AG20443 (cell line): ENCODE results near the gene OR5M3.

Experiments
- DNase-seq: peaks from one replicate; pipeline ENCODE4 v3.0.0; 2012; ENCODE audit warnings: low spot score, mixed read lengths

Gene OR5M3

DNA sequence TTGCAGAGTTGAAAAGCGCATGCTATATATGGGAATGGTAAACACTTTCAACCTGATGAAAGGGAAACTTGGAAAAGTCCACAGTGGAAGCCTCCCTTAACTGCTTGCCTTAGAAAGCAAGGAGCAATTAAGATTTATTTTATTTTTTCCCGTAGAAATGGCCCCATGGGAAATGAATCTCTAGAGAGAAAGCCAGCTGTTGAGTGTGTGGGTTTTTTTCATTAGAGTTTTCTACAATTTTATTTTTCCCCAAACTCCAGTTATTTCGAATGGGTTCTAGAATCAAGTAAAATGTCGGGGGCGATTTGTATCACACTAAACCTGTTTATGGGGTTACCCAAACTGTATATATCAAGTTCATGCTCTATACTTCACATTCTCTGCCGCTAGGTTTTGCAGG lies at the start of gene OR5M3:
OR5M3 (minus strand) TSS at position 101 of the 400 bp plus-strand sequence. CDS start 2,855 bp downstream, outside the sequence.
- DNase-seq, result no peak

DNA sequence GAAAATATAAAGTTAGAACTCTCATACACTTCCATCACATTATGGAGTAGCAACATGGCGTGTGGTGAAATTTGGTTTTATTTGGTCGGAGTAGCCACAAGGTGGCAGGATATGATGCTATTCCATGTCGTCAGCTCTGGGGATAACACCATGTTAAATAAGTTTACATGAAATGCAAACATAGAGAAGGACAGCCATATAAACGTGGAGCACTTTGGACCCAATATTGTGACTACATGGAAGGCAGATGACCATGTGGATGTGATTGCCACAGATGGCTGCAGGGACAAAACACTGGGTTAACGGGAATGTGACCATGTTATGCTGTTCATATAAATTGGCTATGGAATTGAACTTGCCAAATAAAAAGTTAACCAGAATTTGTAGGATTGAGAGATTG lies 48.9 kb upstream of the OR5M3 start:
- DNase-seq, result no peak

GRCh38 chr11:56513280-56513679 lies 40.1 kb upstream of the OR5M3 start:
- no peak for DNase-seq

- no peak for DNase-seq
Observed at GRCh38 chr11:56509439-56509838, 36.3 kb upstream of the OR5M3 start.

DNA sequence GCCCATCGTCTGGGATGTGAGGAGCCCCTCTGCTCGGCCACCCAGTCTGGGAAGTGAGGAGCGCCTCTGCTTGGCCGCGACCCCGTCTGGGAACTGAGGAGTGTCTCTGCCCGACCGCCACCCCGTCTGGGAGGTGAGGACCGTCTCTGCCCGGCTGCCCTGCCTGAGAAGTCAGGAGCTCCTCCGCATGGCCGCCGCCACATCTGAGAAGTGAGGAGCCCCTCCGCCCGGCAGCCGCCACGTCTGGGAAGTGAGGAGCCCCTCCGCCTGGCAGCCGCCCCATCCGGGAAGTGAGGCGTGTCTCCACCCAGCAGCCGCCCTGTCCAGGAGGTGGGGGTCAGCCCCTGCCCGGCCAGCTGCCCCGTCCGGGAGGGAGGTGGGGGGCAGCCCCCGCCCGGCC lies 23.9 kb upstream of the OR5M3 start:
- DNase-seq, result no peak

DNA sequence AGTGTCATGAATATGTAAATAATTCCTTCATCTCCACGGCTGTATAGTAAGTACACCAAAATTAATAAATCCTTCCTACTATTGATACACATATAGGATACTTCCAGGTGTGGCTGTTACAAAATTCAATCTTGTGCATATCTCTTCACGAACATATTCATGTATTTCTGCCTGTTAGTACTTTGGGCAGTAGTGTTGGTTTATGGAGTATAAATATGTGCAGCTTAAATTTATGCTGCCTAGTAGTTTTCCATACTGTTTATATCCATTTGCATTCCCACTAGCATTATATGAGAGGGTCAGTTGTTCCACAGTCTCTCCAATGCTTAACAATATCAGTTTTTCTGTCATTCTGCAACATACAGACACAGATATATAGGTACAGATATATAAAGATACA lies 22.0 kb upstream of the OR5M3 start:
- DNase-seq, result no peak

DNA sequence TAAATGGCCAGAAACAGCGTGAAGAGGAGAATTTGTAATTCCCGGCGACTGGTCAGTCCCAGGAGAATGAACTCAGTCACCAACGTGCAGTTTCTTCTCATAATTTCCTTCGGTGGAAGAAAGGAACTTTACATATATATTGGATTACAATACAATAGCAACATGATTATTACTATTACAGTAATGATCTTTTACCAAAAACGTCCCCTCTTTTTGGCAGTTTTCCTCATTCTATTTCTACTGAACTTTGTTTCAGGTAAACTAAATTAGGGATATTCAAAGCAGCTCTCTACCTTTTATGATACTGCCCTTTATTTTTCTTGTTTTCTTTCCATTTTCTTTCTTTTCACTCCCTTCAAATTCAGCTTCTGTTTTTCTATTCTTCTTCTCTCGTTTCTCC lies 18.1 kb upstream of the OR5M3 start, which contains the start of gene OR5M8:
OR5M8 (minus strand) TSS at position 101 of the 400 bp plus-strand sequence; CDS start at position 101, 0 bp downstream.
- no peak for DNase-seq

DNA sequence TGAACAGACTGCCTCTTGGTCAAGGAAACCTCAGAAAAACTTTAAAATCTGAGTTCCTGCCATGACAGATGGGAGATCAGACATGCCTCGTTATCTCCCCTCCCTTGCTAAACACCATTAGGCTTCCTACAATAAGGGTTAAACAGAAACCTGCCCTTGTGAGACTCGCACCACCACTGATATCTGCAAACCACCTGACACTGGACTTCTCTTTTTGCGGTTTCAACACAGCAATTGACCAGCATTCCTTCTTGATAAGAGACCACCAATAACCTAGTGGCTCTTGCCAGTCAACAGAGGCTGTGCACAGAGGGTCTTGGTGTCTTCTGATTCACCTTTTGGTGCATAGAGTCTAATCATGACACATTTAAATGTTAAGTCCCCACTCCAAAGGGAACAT lies 13.6 kb upstream of the OR5M3 start:
- no peak for DNase-seq

GRCh38 chr11:56474729-56475235 lies 1.6 kb upstream of the OR5M3 start:
- DNase-seq, result no peak

- no peak for DNase-seq
Observed at GRCh38 chr11:56457076-56457475, 16.1 kb downstream of the OR5M3 start.

DNA sequence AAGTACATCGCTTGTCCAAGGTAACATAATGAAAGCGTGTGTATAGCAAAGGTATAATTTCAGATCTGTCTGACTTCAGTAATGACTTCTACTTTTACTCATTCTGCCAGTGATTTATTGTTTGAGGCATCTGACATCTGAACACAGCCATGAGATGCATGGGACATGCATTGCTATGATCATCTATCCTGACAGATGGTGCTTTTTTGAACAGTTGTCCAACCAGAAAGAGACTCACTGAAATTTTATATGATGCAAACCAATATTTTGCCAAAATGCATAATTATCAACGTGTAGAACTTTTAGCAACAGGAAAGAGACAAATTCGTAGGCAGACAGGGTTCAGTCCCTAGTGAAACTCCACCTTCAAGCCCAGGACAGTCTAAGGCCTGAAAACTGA lies 19.6 kb downstream of the OR5M3 start:
- DNase-seq, result no peak
